Panc1 (cell line): Measurements from ENCODE around the gene SEC61B. TPM values are rescaled to one million over a fixed set of nuclear protein-coding genes. Genes with fewer than 3 reads are reported as not detected.

Experiments
- ATAC-seq: fragments of 200-7000 bp; cut with Tn5 transposase; 2 replicates; pipeline ENCODE4 v1.9.1; 2020; ENCODE audit warnings: mild to moderate bottlenecking, moderate library complexity
- BruUV-seq: library from RNA; stranded (reverse); fragments of 400-500 nt; replicated peaks from 2 replicates; lab custom pipeline; 2021; lab: Mats Ljungman, UMichigan
- CTCF ChIA-PET: fragments of 300-600 bp; sonication (Branson Sonifier 250); formaldehyde crosslinking; loops from one replicate; lab custom pipeline; 2022; ENCODE audit warnings: antibody characterized with exemption; lab: Charles Lee
- POLR2A ChIA-PET: fragments of 300-600 bp; sonication (Branson Sonifier 250); formaldehyde crosslinking; loops from one replicate; lab custom pipeline; 2022; ENCODE audit warnings: antibody characterized with exemption; lab: Charles Lee
- DNase-seq: peaks from one replicate; pipeline ENCODE4 v3.0.0-alpha.2; 2010; ENCODE audit warnings: low read depth, low spot score
- H3K27ac ChIP-seq: 2 replicates; pipeline ENCODE4 v1.5.1; 2011; ENCODE audit warnings: mild to moderate bottlenecking, low read length, inconsistent platforms
- H3K27me3 ChIP-seq: fragments of 200-500 bp; sonication (Bioruptor generic); 2 replicates; pipeline ENCODE4 v1.6.0; 2014; ENCODE audit warnings: low read length, inconsistent platforms; ENCODE audit not compliant: control insufficient read depth, insufficient read depth
- H3K36me3 ChIP-seq: fragments of 200-500 bp; sonication (Bioruptor generic); 2 replicates; pipeline ENCODE4 v1.5.1; 2014; ENCODE audit warnings: inconsistent platforms, mild to moderate bottlenecking, low read length, moderate library complexity; ENCODE audit not compliant: control insufficient read depth, insufficient read depth
- H3K4me1 ChIP-seq: 2 replicates; pipeline ENCODE4 v1.5.1; 2011; ENCODE audit warnings: inconsistent platforms, mild to moderate bottlenecking, low read length, moderate library complexity; ENCODE audit not compliant: control insufficient read depth, insufficient read depth
- H3K4me3 ChIP-seq, 2 experiments: 2 replicates each; pipeline ENCODE4 v1.5.1; 2011 to 2012; ENCODE audit warnings: low read depth in 2 of 2, low read length in 2 of 2, mild to moderate bottlenecking in 2 of 2, inconsistent platforms in 1 of 2, moderate library complexity in 1 of 2
- H3K9me3 ChIP-seq: fragments of 200-500 bp; sonication (Bioruptor generic); 2 replicates; pipeline ENCODE4 v1.5.1; 2014; ENCODE audit warnings: low read depth, mild to moderate bottlenecking, inconsistent platforms, low read length, moderate library complexity; ENCODE audit not compliant: control insufficient read depth, insufficient read depth
- CTCF ChIP-seq: fragments of 450-650 bp; IDR thresholded peaks from 2 replicates; pipeline ENCODE4 v1.5.1; 2017; ENCODE audit warnings: mild to moderate bottlenecking
- POLR2AphosphoS5 ChIP-seq: IDR thresholded peaks from 2 replicates; pipeline ENCODE4 v1.6.1; 2012; ENCODE audit warnings: mild to moderate bottlenecking, low read depth, low read length, moderate library complexity
- REST ChIP-seq, 2 experiments: IDR thresholded peaks; 2 replicates each; pipeline ENCODE4 v1.6.1; 2011 to 2012; ENCODE audit warnings: low read depth in 2 of 2, control low read depth in 1 of 2, low read length in 1 of 2, mild to moderate bottlenecking in 1 of 2, moderate library complexity in 1 of 2; ENCODE audit not compliant: insufficient read depth in 1 of 2
- SIN3A ChIP-seq: IDR thresholded peaks from 2 replicates; pipeline ENCODE4 v1.6.1; 2012; ENCODE audit warnings: low read depth, mild to moderate bottlenecking, low read length, moderate library complexity, borderline replicate concordance; ENCODE audit not compliant: insufficient read depth
- TCF7L2 ChIP-seq: IDR thresholded peaks from 2 replicates; pipeline ENCODE4 v1.6.1; 2011; ENCODE audit warnings: mild to moderate bottlenecking, low read depth, low read length, inconsistent platforms
- in situ Hi-C: cut with HindIII; loops from 2 replicates; pipeline ENCODE4 v1.10.0; 2016; ENCODE audit warnings: low sequenced_read_pairs, low pct_unique_long_range_greater_than_20kb
- intact Hi-C: fragments of 100-400 bp; cut with micrococcal nuclease; formaldehyde crosslinking; loops from one replicate; pipeline ENCODE4 v1.10.0; 2022; ENCODE audit not compliant: unreplicated experiment
- total RNA-seq: library from RNA; stranded (reverse); gene quantifications from one replicate; pipeline ENCODE4 v1.2.1, GENCODE V29; 2021; ENCODE audit not compliant: unreplicated experiment

Gene SEC61B
- total RNA-seq, 1 experiment from 2014 or later = 90.4 TPM

DNA sequence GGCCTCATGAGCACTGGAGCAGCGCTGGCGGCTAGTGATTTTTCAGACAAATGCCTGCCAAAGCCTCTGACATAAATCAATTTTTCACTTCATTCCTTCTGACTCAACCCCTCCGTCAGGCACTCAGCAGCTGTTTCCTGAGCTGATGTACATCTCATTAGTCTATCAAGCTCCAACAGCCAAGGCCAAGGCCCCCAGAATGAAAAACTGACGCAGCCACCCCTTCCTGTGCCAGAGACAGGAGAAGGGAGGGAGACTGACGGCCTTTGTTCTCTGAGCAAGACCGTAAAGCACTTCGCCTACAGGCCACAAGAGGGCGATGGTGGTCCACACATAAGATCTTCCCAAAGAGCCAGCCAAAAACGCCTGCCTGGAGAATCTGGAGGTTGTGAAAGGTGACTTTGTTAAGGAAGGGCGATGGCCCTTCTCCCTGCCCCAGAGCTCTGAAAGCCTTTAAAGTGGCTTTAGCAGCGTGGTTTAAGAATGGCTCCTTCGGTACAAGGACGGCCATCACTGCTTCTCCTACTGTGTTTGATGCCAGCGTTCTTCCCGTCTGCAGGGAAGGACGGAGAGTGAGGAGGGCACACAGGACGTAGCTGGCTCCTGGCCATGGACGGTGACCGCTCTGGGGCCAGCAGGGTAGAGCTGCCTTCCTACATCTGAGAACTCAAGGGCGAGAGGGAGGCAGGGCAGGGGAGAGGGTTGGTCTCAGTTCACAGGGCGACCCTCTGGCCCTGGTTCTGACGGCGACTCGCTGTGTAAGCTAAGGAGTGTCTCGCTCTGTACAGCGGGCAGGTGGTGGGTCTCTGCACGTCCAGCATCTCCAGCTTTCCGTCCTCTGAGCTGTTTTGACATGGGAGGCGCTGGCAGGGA, 37.4 kb upstream of the SEC61B start:
- Histone ChIP-seq H3K9me3 (no peaks in the 10 kb centered on the region), H3K27ac (no peak overlapping the region), H3K36me3 (no peaks in the 10 kb centered on the region), H3K4me3 (peak overlapping the region; percentile 26 to 59), H3K4me1 (no peaks in the 10 kb centered on the region), H3K27me3 (peaks cover 4% of the 10 kb centered on the region)
- ATAC-seq (peak; percentile 94), DNase-seq (peak; percentile 54)
- POLR2A ChIA-PET = no interaction called here
- CTCF ChIA-PET = no interaction called here
- BruUV-seq = no TSS peak
- in situ Hi-C loops (no loop called here), intact Hi-C loops (loop anchor here (10.0 kb wide), 1 partner anchor 620 kb away; no protein-coding TSS in a partner anchor)
- TF ChIP-seq CTCF (peak; percentile 86), POLR2AphosphoS5 (no peak)

GRCh38 chr9:99185348-99185632, 36.8 kb upstream of the SEC61B start:
- CTCF ChIA-PET = no interaction called here
- H3K27me3 ChIP-seq = peaks cover 4% of the 10 kb centered on the region
- BruUV-seq = no TSS peak
- H3K4me3 ChIP-seq = no peak overlapping the region
- TF ChIP-seq REST (IDR thresholded peaks at IDR 0.05; ENCODE audit: insufficient read depth in 1 of 2, low read depth in 2 of 2, low read length in 1 of 2) (no peak), SIN3A (no peak), POLR2AphosphoS5 (no peak), TCF7L2 (no peak), CTCF (no peak)
- no peak overlapping the region for H3K27ac ChIP-seq
- no peak for DNase-seq
- H3K9me3 ChIP-seq = no peaks in the 10 kb centered on the region
- in situ Hi-C loops = no loop called here
- H3K36me3 ChIP-seq = no peaks in the 10 kb centered on the region
- intact Hi-C loops = loop anchor here (10.0 kb wide), 1 partner anchor 620 kb away; no protein-coding TSS in a partner anchor
- no peak for ATAC-seq
- POLR2A ChIA-PET = no interaction called here
- H3K4me1 ChIP-seq = no peaks in the 10 kb centered on the region
